Caco-2 (cell line): ENCODE measurements around the gene SALL3. TPM values are rescaled to one million over a fixed set of nuclear protein-coding genes. Genes with fewer than 3 reads are reported as not detected.

ENCODE experiments used
- BruUV-seq: library from RNA; stranded (reverse); fragments of 400-500 nt; replicated peaks from 2 replicates; lab custom pipeline; 2021; lab: Mats Ljungman, UMichigan
- CTCF ChIA-PET: fragments of 300-600 bp; sonication (Branson Sonifier 250); formaldehyde crosslinking; loops from one replicate; lab custom pipeline; 2022; ENCODE audit warnings: antibody characterized with exemption; lab: Charles Lee
- POLR2A ChIA-PET: fragments of 300-600 bp; sonication (Branson Sonifier 250); formaldehyde crosslinking; loops from one replicate; lab custom pipeline; 2022; ENCODE audit warnings: antibody characterized with exemption; lab: Charles Lee
- DNase-seq, 2 experiments: peaks; one replicate each; pipeline versions ENCODE4 v3.0.0 to v3.0.0-alpha.2; 2020 to 2022
- H3K27me3 ChIP-seq: replicated peaks from 2 replicates; pipeline ENCODE4 v1.6.0; 2011; ENCODE audit warnings: low read length; ENCODE audit not compliant: control insufficient read depth, insufficient read depth
- H3K36me3 ChIP-seq: 2 replicates; pipeline ENCODE4 v1.5.1; 2011; ENCODE audit warnings: low read length; ENCODE audit not compliant: control insufficient read depth, insufficient read depth
- H3K4me1 ChIP-seq: fragments of 250-450 bp; sonication (Bioruptor Pico); 2 replicates; pipeline ENCODE4 v1.5.1; 2020; ENCODE audit warnings: mild to moderate bottlenecking
- H3K4me3 ChIP-seq: 2 replicates; pipeline ENCODE4 v1.5.1; 2011; ENCODE audit warnings: low read depth, mild to moderate bottlenecking, control low read depth, low read length
- H3K9me3 ChIP-seq: fragments of 250-450 bp; sonication (Bioruptor Pico); 2 replicates; pipeline ENCODE4 v1.5.1; 2020; ENCODE audit warnings: mild to moderate bottlenecking, moderate library complexity
- H3K27ac Mint-ChIP-seq: one replicate; pipeline ENCODE4 v1.8.0; 2022; ENCODE audit warnings: mixed read lengths; ENCODE audit not compliant: unreplicated experiment
- H3K27me3 Mint-ChIP-seq: one replicate; pipeline ENCODE4 v1.8.0; 2022; ENCODE audit warnings: mixed read lengths; ENCODE audit not compliant: insufficient read depth, unreplicated experiment
- H3K36me3 Mint-ChIP-seq: one replicate; pipeline ENCODE4 v1.8.0; 2022; ENCODE audit warnings: mild to moderate bottlenecking, mixed read lengths; ENCODE audit not compliant: insufficient read depth, unreplicated experiment
- H3K4me1 Mint-ChIP-seq: one replicate; pipeline ENCODE4 v1.8.0; 2022; ENCODE audit warnings: low read depth, mixed read lengths; ENCODE audit not compliant: unreplicated experiment
- H3K4me3 Mint-ChIP-seq: one replicate; pipeline ENCODE4 v1.8.0; 2022; ENCODE audit warnings: mild to moderate bottlenecking, moderate library complexity, mixed read lengths; ENCODE audit not compliant: unreplicated experiment
- H3K9me3 Mint-ChIP-seq: one replicate; pipeline ENCODE4 v1.8.0; 2022; ENCODE audit warnings: mixed read lengths; ENCODE audit not compliant: unreplicated experiment
- CTCF ChIP-seq, 2 experiments: fragments of 200-600 bp in 1 of 2; IDR thresholded peaks; 1 replicate in 1 of 2; 2 replicates in 1 of 2; pipeline versions ENCODE4 v1.5.1 to v1.8.0; 2011 to 2022; ENCODE audit warnings: antibody characterized with exemption in 1 of 2, control low read depth in 1 of 2, inconsistent platforms in 1 of 2, low read depth in 1 of 2, low read length in 1 of 2, mild to moderate bottlenecking in 1 of 2, moderate library complexity in 1 of 2; ENCODE audit not compliant: insufficient read depth in 1 of 2, severe bottlenecking in 1 of 2, unreplicated experiment in 1 of 2
- intact Hi-C: fragments of 100-400 bp; cut with micrococcal nuclease; formaldehyde crosslinking; loops from one replicate; pipeline ENCODE4 v1.10.0; 2022; ENCODE audit not compliant: unreplicated experiment
- total RNA-seq: library from RNA; stranded (reverse); gene quantifications from 2 replicates; pipeline ENCODE4 v1.2.3, GENCODE V29; 2022

The SALL3 gene
- total RNA-seq, 1 experiment from 2014 or later, result not detected

DNA sequence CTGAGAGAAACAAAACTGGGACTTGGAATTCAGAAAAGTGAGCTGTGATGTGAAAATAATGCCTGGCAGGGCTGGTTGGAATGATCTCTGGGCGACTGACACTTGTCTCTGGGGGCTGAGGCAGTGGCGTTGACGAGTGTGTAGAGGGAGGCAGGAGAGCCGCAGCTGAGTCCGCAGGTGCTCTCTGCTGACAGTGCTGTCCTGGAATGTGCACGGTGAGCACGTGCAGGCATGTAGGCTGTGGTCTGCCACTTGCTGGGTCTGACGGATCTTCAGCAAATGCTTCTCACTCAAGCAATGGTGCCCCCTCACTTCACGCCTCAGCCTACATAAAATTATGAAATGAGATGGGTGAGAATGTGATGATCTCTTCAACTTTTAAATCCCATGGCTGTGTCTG lies 51.1 kb downstream of the SALL3 start:
- ChIA-PET CTCF (no interaction called here), POLR2A (no interaction called here)
- no peak overlapping the region for H3K27ac Mint-ChIP-seq
- no peak for DNase-seq
- H3K27me3 ChIP-seq, result no peaks in the 10 kb centered on the region
- TF ChIP-seq CTCF (IDR thresholded peaks at IDR 0.05; ENCODE audit: insufficient read depth in 1 of 2, low read depth in 1 of 2, low read length in 1 of 2, severe bottlenecking in 1 of 2, unreplicated experiment in 1 of 2), result no peak
- intact Hi-C loops, result no loop called here
- no TSS peak for BruUV-seq
- H3K9me3 Mint-ChIP-seq, result no peaks in the 10 kb centered on the region
- H3K4me3 ChIP-seq, result no peak overlapping the region
- no peaks in the 10 kb centered on the region for H3K4me1 Mint-ChIP-seq
- no peaks in the 10 kb centered on the region for H3K36me3 ChIP-seq
- no peaks in the 10 kb centered on the region for H3K4me1 ChIP-seq
- H3K9me3 ChIP-seq, result no peaks in the 10 kb centered on the region
- H3K4me3 Mint-ChIP-seq, result no peak overlapping the region
- H3K27me3 Mint-ChIP-seq, result no peaks in the 10 kb centered on the region
- no peaks in the 10 kb centered on the region for H3K36me3 Mint-ChIP-seq

- no peak for TF ChIP-seq CTCF (IDR thresholded peaks at IDR 0.05; ENCODE audit: insufficient read depth in 1 of 2, low read depth in 1 of 2, low read length in 1 of 2, severe bottlenecking in 1 of 2, unreplicated experiment in 1 of 2)
- Mint-ChIP-seq H3K9me3 (no peaks in the 10 kb centered on the region), H3K27ac (no peak overlapping the region), H3K27me3 (no peaks in the 10 kb centered on the region), H3K36me3 (no peaks in the 10 kb centered on the region), H3K4me1 (no peaks in the 10 kb centered on the region), H3K4me3 (no peak overlapping the region)
- no TSS peak for BruUV-seq
- Histone ChIP-seq H3K27me3 (no peaks in the 10 kb centered on the region), H3K4me1 (no peaks in the 10 kb centered on the region), H3K9me3 (no peaks in the 10 kb centered on the region), H3K4me3 (no peak overlapping the region), H3K36me3 (no peaks in the 10 kb centered on the region)
- intact Hi-C loops, result no loop called here
- no peak for DNase-seq
- ChIA-PET CTCF (no interaction called here), POLR2A (no interaction called here)
Measured at GRCh38 chr18:79042276-79042675, 62.7 kb downstream of the SALL3 start.

- intact Hi-C loops, result no loop called here
- H3K4me1 ChIP-seq, result no peaks in the 10 kb centered on the region
- Mint-ChIP-seq H3K27me3 (no peaks in the 10 kb centered on the region), H3K4me1 (no peaks in the 10 kb centered on the region), H3K9me3 (no peaks in the 10 kb centered on the region), H3K36me3 (no peaks in the 10 kb centered on the region), H3K4me3 (no peak overlapping the region), H3K27ac (no peak overlapping the region)
- DNase-seq, result no peak
- ChIA-PET CTCF (no interaction called here), POLR2A (no interaction called here)
- H3K27me3 ChIP-seq, result no peaks in the 10 kb centered on the region
- no peaks in the 10 kb centered on the region for H3K9me3 ChIP-seq
- no peak for TF ChIP-seq CTCF (IDR thresholded peaks at IDR 0.05; ENCODE audit: insufficient read depth in 1 of 2, low read depth in 1 of 2, low read length in 1 of 2, severe bottlenecking in 1 of 2, unreplicated experiment in 1 of 2)
- BruUV-seq, result no TSS peak
- H3K36me3 ChIP-seq, result no peaks in the 10 kb centered on the region
- H3K4me3 ChIP-seq, result no peak overlapping the region
Measured at GRCh38 chr18:79043288-79043687, 63.7 kb downstream of the SALL3 start.
